Cardiac fibroblast (primary cell): ENCODE measurements around the gene TRIM14.

Experiments
- DNase-seq, 2 donors: peaks; one replicate each; pipeline versions ENCODE4 v3.0.0 to v3.0.0-alpha.2; 2010; ENCODE audit warnings: low read depth in 2 of 2
- H3K4me3 ChIP-seq, 2 donors: replicated peaks in 1 of 2; 1 replicate in 1 of 2; 2 replicates in 1 of 2; pipeline ENCODE4 v1.5.1; 2011; ENCODE audit warnings: low read depth in 2 of 2, low read length in 2 of 2, mild to moderate bottlenecking in 2 of 2, moderate library complexity in 1 of 2
- CTCF ChIP-seq: IDR thresholded peaks from one replicate; pipeline ENCODE4 v1.5.1; 2011; ENCODE audit warnings: low read depth, mild to moderate bottlenecking, low read length, inconsistent platforms

The TRIM14 gene

DNA sequence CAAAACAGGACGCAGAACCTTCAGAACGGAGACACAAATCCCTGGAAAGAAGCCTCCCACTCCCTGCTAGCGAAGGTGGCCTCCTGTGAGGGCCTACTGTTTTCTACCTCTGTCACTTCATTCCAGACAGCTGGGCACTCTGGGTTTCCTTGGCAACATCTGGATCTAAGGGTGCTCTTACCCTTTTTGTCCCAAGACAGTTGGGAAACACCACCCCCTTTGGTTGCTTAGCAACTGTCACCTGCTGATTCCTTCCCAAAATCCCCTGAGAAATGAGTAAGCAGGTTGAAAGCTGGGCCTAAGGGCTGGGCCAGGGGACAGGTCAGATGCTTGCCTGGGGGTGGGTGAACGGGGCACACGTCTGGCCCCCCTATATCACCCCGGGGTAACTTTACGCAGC is 33.1 kb downstream of the TRIM14 start:
- peak; percentile 9 to 41 for DNase-seq
- no peak for TF ChIP-seq CTCF
- no peak overlapping the region for H3K4me3 ChIP-seq

GRCh38 chr9:98085058-98085457 is 34.0 kb downstream of the TRIM14 start:
- TF ChIP-seq CTCF = no peak
- H3K4me3 ChIP-seq = no peak overlapping the region
- DNase-seq = no peak

GRCh38 chr9:98084396-98084795 is 34.6 kb downstream of the TRIM14 start:
- no peak overlapping the region for H3K4me3 ChIP-seq
- TF ChIP-seq CTCF = no peak
- peak; percentile 37 to 55 for DNase-seq

DNA sequence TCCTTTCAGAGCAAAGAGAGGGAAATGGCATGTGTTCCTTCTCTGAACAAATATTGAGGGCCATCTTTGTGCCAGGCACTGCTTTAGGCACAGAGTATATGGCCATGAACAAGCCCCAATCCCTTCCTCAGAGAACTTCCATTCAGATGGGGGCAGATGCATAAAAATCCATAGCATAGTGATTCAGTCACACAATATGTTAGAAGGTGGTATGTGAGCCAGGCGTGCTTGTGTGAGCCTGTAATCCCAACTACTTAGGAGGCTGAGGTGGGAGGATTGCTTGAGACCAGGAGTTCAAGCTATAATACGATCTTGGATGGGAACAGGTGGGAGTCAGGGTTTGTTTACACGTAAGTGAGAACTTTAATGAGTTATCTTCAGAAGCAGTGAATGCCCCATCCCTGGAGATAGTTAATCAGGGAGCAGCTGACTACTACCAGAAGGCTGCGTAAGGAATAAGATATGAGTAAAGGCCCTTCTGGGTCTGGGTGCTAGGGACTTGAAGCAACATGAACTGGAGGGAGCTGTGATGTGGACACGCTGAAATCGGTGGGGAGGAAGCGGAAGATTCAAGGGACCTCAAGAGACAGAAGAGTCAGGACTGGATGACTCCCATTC is 35.3 kb downstream of the TRIM14 start:
- no peak for TF ChIP-seq CTCF
- H3K4me3 ChIP-seq = no peak overlapping the region
- DNase-seq = no peak

GRCh38 chr9:98083061-98083501 is 35.9 kb downstream of the TRIM14 start:
- DNase-seq = peak in 1 of 2 donors; percentile 32
- no peak for TF ChIP-seq CTCF
- no peak overlapping the region for H3K4me3 ChIP-seq

- peak in 1 of 2 donors; percentile 40 for DNase-seq
- TF ChIP-seq CTCF = no peak
- no peak overlapping the region for H3K4me3 ChIP-seq
Observed at GRCh38 chr9:98081477-98082219, 37.4 kb downstream of the TRIM14 start.
